Retina (tissue), 1 donor: ENCODE results near the gene CIRBP.
"Not testable (repeated sequence)": the region's sequence is repeated elsewhere in the genome, so short reads cannot be mapped to it uniquely, and the experiment has no call there.

Source experiments
- DNase-seq: peaks from one replicate; pipeline ENCODE4 v3.0.0-alpha.2; 2016

Gene CIRBP

GRCh38 chr19:1294688-1295087, 25.6 kb downstream of the CIRBP start:
- DNase-seq, result no peak

GRCh38 chr19:1295169-1296012, 26.3 kb downstream of the CIRBP start:
- DNase-seq, result no peak

- DNase-seq, result no peak
These were observed 26.9 kb downstream of the CIRBP start for GRCh38 chr19:1296078-1296477.

GRCh38 chr19:1296575-1297271, 27.6 kb downstream of the CIRBP start:
- no peak for DNase-seq

- no peak for DNase-seq
These were observed 29.1 kb downstream of the CIRBP start for GRCh38 chr19:1298235-1298634.

GRCh38 chr19:1299801-1300200, 30.7 kb downstream of the CIRBP start:
- no peak for DNase-seq

- DNase-seq, result no peak
These were observed 31.8 kb downstream of the CIRBP start for GRCh38 chr19:1300744-1301490.

- DNase-seq, result peak; percentile 90
These were observed 33.6 kb downstream of the CIRBP start for GRCh38 chr19:1302533-1303239.

- no peak for DNase-seq
These were observed 35.2 kb downstream of the CIRBP start for GRCh38 chr19:1304197-1304924.

- not testable (repeated sequence) for DNase-seq
These were observed 36.2 kb downstream of the CIRBP start for GRCh38 chr19:1305354-1305753.

GRCh38 chr19:1307320-1307719, 38.2 kb downstream of the CIRBP start:
- DNase-seq, result no peak

- no peak for DNase-seq
These were observed 38.7 kb downstream of the CIRBP start for GRCh38 chr19:1307755-1308303.

- no peak for DNase-seq
These were observed 39.6 kb downstream of the CIRBP start for GRCh38 chr19:1308718-1309117.

GRCh38 chr19:1309977-1310852, 41.1 kb downstream of the CIRBP start:
- DNase-seq, result no peak

GRCh38 chr19:1310853-1311180, 41.7 kb downstream of the CIRBP start:
- no peak for DNase-seq

- DNase-seq, result no peak
These were observed 42.5 kb downstream of the CIRBP start for GRCh38 chr19:1311543-1312091.

GRCh38 chr19:1312767-1313694, 43.9 kb downstream of the CIRBP start:
- no peak for DNase-seq

GRCh38 chr19:1313695-1314613, 44.8 kb downstream of the CIRBP start:
- no peak for DNase-seq
